Amygdala (tissue), 56 donors: ENCODE data around the gene HMSD.
A peak's percentile ranks its signal among the peaks of the same experiment; 100 is the strongest.
"Not testable (repeated sequence)": the region's sequence is repeated elsewhere in the genome, so short reads cannot be mapped to it uniquely, and the experiment has no call there.

Experiments
- DNase-seq, 56 donors: peaks; one replicate each; lab custom pipeline; 2025; lab: John Stamatoyannopoulos, UW

The HMSD gene

GRCh38 chr18:63949068-63949737 is at the start of gene HMSD:
Gene HMSD (plus strand): TSS chr18:63949301. CDS start chr18:63953456, 4,155 bp downstream.
- DNase-seq, result peak in 44 of 56 donors; percentile 6 to 79 (median 39)

- no peak for DNase-seq
Measured at GRCh38 chr18:63903851-63904570, 45.1 kb upstream of the HMSD start.

GRCh38 chr18:63904694-63905093 is 44.4 kb upstream of the HMSD start:
- no peak for DNase-seq

GRCh38 chr18:63905361-63905760 is 43.7 kb upstream of the HMSD start:
- DNase-seq, result no peak

- DNase-seq, result no peak
Measured at GRCh38 chr18:63906056-63906455, 43.0 kb upstream of the HMSD start.

- DNase-seq, result no peak
Measured at GRCh38 chr18:63907664-63908063, 41.4 kb upstream of the HMSD start, which contains the start of gene SERPINB10. Gene SERPINB10 (plus strand): TSS chr18:63907958. CDS start chr18:63915511, 7,553 bp downstream.

- no peak for DNase-seq
Measured at GRCh38 chr18:63908858-63909257, 40.2 kb upstream of the HMSD start.

- no peak for DNase-seq
Measured at GRCh38 chr18:63909870-63910269, 39.2 kb upstream of the HMSD start.

GRCh38 chr18:63917817-63918216 is 31.3 kb upstream of the HMSD start:
- no peak for DNase-seq

- no peak for DNase-seq
Measured at GRCh38 chr18:63922049-63922448, 27.1 kb upstream of the HMSD start.

- no peak for DNase-seq
Measured at GRCh38 chr18:63924551-63924950, 24.6 kb upstream of the HMSD start.

GRCh38 chr18:63928331-63928730 is 20.8 kb upstream of the HMSD start:
- DNase-seq, result no peak

GRCh38 chr18:63929369-63929768 is 19.7 kb upstream of the HMSD start:
- DNase-seq, result not testable (repeated sequence)

- no peak for DNase-seq
Measured at GRCh38 chr18:63930773-63931354, 18.2 kb upstream of the HMSD start.

- DNase-seq, result peak in 53 of 56 donors; percentile 4 to 79 (median 53)
Measured at GRCh38 chr18:63936156-63936931, 12.8 kb upstream of the HMSD start.

- DNase-seq, result no peak
Measured at GRCh38 chr18:63936932-63937393, 12.1 kb upstream of the HMSD start.

GRCh38 chr18:63940008-63940407 is 9.1 kb upstream of the HMSD start:
- no peak for DNase-seq

- not testable (repeated sequence) for DNase-seq
Measured at GRCh38 chr18:63940543-63941050, 8.5 kb upstream of the HMSD start.

GRCh38 chr18:63947051-63947790 is 1.9 kb upstream of the HMSD start:
- DNase-seq, result no peak

GRCh38 chr18:63951302-63951705 is 2.2 kb downstream of the HMSD start:
- DNase-seq, result no peak
